Coronary artery (tissue), 2 donors: ENCODE data around the gene NACC2.

Experiments
- DNase-seq: peaks from one replicate; pipeline ENCODE4 v3.0.0-alpha.2; 2017; ENCODE audit warnings: low spot score
- H3K27ac ChIP-seq, 2 donors: fragments of 200-600 bp; sonication (generic); one replicate each; pipeline ENCODE4 v1.5.1; 2016 to 2019
- H3K4me3 ChIP-seq: fragments of 200-600 bp; sonication (generic); 2 replicates; pipeline ENCODE4 v1.5.1; 2016; ENCODE audit warnings: mild to moderate bottlenecking, moderate library complexity
- TF ChIP-seq, protein P1 (sequence below): fragments of 200-600 bp; sonication (generic); IDR thresholded peaks from one replicate; pipeline ENCODE4 v1.5.1; 2019; ENCODE audit warnings: antibody characterized with exemption

The NACC2 gene

DNA sequence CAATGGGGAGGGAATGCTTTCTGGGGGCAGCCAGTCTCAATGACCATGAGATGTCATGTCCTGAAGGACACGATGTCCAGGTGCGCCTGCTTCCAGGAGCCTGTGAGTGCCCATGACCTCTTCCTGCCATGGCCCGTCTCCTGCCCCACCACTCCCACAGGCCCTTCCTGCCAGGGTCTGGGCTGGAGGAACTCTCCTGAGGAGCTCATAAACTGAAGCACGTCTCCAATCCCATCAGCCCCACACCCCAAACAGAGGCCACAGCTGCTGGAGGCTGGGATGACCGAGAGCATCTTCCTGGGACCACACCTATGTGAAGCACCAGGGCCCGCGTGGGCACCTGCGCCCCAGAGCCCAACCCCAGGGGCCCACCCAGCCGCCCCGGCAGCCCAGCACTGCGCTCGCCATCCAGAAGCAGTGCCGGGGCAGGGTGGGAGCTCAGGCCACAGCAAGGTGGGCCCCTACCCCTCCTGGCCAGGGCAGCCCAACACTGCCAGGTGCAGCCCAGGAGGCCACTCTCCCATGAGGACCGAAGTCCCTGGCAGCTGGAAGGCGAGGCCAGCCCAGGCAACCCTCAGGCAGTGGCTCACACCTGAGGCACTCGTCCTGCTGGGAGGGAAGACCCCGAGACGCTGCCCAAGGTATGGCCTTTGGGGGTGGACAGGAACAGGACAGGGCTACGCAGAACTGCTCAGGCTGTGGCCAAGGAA is 80.0 kb downstream of the NACC2 start:
- no peak overlapping the region for H3K4me3 ChIP-seq
- DNase-seq: no peak
- TF ChIP-seq, protein P1, sequence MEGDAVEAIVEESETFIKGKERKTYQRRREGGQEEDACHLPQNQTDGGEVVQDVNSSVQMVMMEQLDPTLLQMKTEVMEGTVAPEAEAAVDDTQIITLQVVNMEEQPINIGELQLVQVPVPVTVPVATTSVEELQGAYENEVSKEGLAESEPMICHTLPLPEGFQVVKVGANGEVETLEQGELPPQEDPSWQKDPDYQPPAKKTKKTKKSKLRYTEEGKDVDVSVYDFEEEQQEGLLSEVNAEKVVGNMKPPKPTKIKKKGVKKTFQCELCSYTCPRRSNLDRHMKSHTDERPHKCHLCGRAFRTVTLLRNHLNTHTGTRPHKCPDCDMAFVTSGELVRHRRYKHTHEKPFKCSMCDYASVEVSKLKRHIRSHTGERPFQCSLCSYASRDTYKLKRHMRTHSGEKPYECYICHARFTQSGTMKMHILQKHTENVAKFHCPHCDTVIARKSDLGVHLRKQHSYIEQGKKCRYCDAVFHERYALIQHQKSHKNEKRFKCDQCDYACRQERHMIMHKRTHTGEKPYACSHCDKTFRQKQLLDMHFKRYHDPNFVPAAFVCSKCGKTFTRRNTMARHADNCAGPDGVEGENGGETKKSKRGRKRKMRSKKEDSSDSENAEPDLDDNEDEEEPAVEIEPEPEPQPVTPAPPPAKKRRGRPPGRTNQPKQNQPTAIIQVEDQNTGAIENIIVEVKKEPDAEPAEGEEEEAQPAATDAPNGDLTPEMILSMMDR: no peak
- no peak overlapping the region for H3K27ac ChIP-seq

- Histone ChIP-seq H3K4me3 (no peak overlapping the region), H3K27ac (no peak overlapping the region)
- DNase-seq: no peak
- TF ChIP-seq, protein P1: no peak
These were observed 80.8 kb downstream of the NACC2 start for GRCh38 chr9:136014147-136014923.

DNA sequence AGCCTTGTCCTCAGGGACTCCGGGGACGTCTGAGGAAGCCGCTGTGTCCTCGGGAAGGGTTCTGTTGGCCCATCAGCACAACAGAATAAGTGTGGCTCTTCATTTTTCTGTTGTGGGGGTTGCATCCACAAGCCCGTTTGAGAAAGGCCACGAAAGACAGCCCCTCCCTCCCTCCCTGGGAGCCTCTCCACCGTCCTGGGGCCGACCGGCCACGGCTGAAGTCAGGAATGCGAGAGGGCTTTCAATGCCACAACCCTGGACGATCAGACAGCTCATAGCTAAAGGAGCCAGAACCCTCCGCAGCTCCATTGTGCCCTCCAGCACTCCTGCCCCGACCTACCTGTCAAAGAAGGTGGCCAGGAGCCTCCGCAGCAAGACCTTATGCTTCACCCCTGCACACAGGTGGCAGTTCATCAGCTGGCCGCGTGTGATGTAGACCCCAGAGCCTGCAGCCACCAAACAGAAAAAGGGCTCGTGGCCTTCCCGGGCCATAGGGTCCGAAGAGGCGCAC is 81.5 kb downstream of the NACC2 start:
- DNase-seq: no peak
- TF ChIP-seq, protein P1: no peak
- Histone ChIP-seq H3K4me3 (no peak overlapping the region), H3K27ac (peak overlapping the region in 1 of 2 donors; percentile 82)

DNA sequence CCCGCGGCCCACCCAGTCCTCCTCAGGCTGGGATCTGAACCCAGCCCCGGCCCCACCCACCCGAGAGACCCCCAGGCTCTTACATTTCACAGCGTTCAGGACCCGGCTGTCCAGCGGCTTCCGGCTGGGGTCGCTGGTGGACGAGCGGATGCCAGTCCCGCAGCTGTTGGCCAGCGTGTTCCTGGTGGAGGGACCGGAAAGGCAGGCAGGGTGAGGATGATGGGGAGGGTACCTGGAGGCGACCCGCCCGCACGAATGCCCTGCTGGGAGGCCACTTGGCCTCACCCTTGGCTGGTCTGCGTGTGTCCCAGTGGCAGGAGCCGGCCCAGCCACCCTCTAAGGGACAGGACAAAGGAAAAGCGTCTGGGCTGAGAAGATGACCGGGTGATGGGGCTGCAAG is 82.0 kb downstream of the NACC2 start:
- no peak for DNase-seq
- H3K4me3 ChIP-seq: no peak overlapping the region
- H3K27ac ChIP-seq: peak overlapping the region in 1 of 2 donors; percentile 82
- TF ChIP-seq, protein P1: no peak

GRCh38 chr9:136012651-136013050 is 82.4 kb downstream of the NACC2 start:
- H3K27ac ChIP-seq: peak overlapping the region; percentile 55 to 82
- no peak for DNase-seq
- TF ChIP-seq, protein P1: no peak
- H3K4me3 ChIP-seq: peak overlapping the region; percentile 49

DNA sequence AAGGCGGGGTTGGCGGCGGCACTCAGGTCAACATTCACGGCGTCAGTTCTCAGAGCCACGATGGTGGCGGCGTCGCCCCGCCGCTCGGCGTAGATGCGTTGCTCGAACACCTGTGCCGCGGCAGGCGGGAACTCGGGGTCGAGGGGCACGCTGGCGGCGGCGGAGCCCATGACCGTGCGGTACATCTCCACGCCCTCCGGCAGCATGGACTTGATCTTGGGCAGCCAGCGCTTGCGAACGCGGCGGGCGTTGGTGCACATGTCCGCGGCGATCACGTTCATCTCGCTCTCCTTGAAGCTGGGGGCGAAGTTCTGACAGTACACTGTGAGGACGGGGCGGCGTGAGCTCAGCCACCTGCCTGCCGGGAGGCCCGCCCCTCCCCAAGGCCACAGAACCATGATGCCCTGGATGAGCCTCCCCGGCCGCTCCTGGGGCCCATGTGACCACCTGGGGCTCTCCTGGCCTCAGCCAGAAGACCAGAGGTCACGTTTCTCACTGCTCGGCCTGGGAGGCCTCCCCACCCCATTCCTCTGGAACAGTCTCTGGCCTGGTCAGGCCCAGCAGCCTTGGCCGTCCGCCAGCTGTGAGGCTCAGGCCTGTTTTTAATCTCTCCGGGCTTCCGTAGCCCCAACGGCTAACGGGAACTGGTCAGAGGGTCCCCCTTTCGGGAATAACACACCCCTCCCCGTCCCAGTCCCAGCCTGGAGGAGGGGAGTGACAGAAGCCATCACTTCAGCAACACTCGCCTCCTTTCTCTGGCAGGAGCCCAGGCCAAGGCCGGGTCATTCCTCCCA is 83.2 kb downstream of the NACC2 start:
- Histone ChIP-seq H3K27ac (peak overlapping the region; percentile 55 to 82), H3K4me3 (peak overlapping the region; percentile 49)
- no peak for DNase-seq
- TF ChIP-seq, protein P1: no peak
